A549 (cell line): Measurements from ENCODE around the gene PGF. TPM values are rescaled to one million over a fixed set of nuclear protein-coding genes. Genes with fewer than 3 reads are reported as not detected.

Source experiments
- ATAC-seq, 2 experiments: fragments of 200-7000 bp in 1 of 2; fragments of >200 bp in 1 of 2; cut with Nextera tagmentation in 1 of 2; cut with Tn5 transposase in 1 of 2; 3 replicates each; pipeline versions ENCODE4 v1.8.0 to v1.9.1; 2018 to 2020; ENCODE audit warnings: mild to moderate bottlenecking in 1 of 2, moderate library complexity in 1 of 2
- CTCF ChIA-PET: fragments of 300-600 bp; sonication (Branson Sonifier 250); formaldehyde crosslinking; extraction: SDS; loops from one replicate; lab custom pipeline; 2021; ENCODE audit warnings: antibody characterized with exemption, inconsistent platforms; lab: Yijun Ruan, JAX
- POLR2A ChIA-PET: fragments of 350-600 bp; formaldehyde crosslinking; extraction: SDS; loops from one replicate; lab custom pipeline; 2021; ENCODE audit warnings: antibody characterized with exemption, inconsistent platforms; lab: Yijun Ruan, JAX
- DNase-seq, 2 experiments: peaks; one replicate each; pipeline versions ENCODE4 v3.0.0 to v3.0.0-alpha.2; 2011 to 2016; ENCODE audit warnings: low read depth in 1 of 2, low spot score in 1 of 2
- FAIRE-seq: peaks from 2 replicates; lab custom pipeline; 2011; peaks lifted over from hg19 to GRCh38; lab: Jason Lieb, UNC
- H3K27ac ChIP-seq, 2 experiments: fragments of >200 bp; sonication (Bioruptor Twin); formaldehyde crosslinking; 3 replicates each; pipeline ENCODE4 v1.5.1; 2016 to 2017
- H3K4me1 ChIP-seq: fragments of >200 bp; sonication (Bioruptor Twin); formaldehyde crosslinking; 3 replicates; pipeline ENCODE4 v1.6.1; 2016
- H3K4me2 ChIP-seq: fragments of >200 bp; sonication (Bioruptor Twin); formaldehyde crosslinking; 3 replicates; pipeline ENCODE4 v1.6.1; 2016
- H3K4me3 ChIP-seq: fragments of >200 bp; sonication (Bioruptor Twin); formaldehyde crosslinking; 3 replicates; pipeline ENCODE4 v1.5.1; 2016
- H3K9me3 ChIP-seq: fragments of >200 bp; sonication (Bioruptor Twin); formaldehyde crosslinking; 3 replicates; pipeline ENCODE4 v1.6.1; 2016
- BHLHE40 ChIP-seq: IDR thresholded peaks from 2 replicates; pipeline ENCODE4 v1.6.1; 2012; ENCODE audit warnings: low read depth, low read length, inconsistent platforms
- CEBPB ChIP-seq, 2 experiments: fragments of >200 bp in 1 of 2; sonication (Bioruptor Twin) in 1 of 2; formaldehyde crosslinking in 1 of 2; IDR thresholded peaks; 2 replicates each; pipeline ENCODE4 v1.6.1; 2012 to 2016
- CHD2 ChIP-seq: fragments of 150-350 bp; IDR thresholded peaks from 2 replicates; pipeline ENCODE4 v1.6.1; 2014; ENCODE audit warnings: low read length; ENCODE audit not compliant: partially characterized antibody
- EHF ChIP-seq: fragments of 250-450 bp; sonication (Bioruptor Pico); IDR thresholded peaks from 2 replicates; pipeline ENCODE4 v1.5.0; 2020; ENCODE audit warnings: mild to moderate bottlenecking
- ESRRA ChIP-seq: fragments of 150-350 bp; IDR thresholded peaks from 2 replicates; pipeline ENCODE4 v1.6.1; 2014; ENCODE audit warnings: mild to moderate bottlenecking, low read length, borderline replicate concordance
- FOSB ChIP-seq: fragments of 250-450 bp; sonication (Bioruptor Pico); IDR thresholded peaks from 2 replicates; pipeline ENCODE4 v1.5.0; 2020; ENCODE audit warnings: mild to moderate bottlenecking, moderate library complexity
- FOSL2 ChIP-seq, 2 experiments: fragments of 450-650 bp in 1 of 2; fragments of >200 bp in 1 of 2; sonication (Bioruptor Twin) in 1 of 2; formaldehyde crosslinking; IDR thresholded peaks; 2 replicates each; pipeline versions ENCODE4 v1.5.0 to v1.6.1; 2016 to 2020; ENCODE audit warnings: mild to moderate bottlenecking in 1 of 2, moderate library complexity in 1 of 2
- HOXB5 ChIP-seq: fragments of 250-450 bp; sonication (Bioruptor Pico); IDR thresholded peaks from 2 replicates; pipeline ENCODE4 v1.5.0; 2020; ENCODE audit warnings: mild to moderate bottlenecking, moderate library complexity
- JUN ChIP-seq, 2 experiments: fragments of >200 bp; sonication (Bioruptor Twin); formaldehyde crosslinking; IDR thresholded peaks; 2 replicates in 1 of 2; 3 replicates in 1 of 2; pipeline ENCODE4 v1.6.1; 2016 to 2017
- JUNB ChIP-seq: fragments of >200 bp; sonication (Bioruptor Twin); formaldehyde crosslinking; IDR thresholded peaks from 2 replicates; pipeline ENCODE4 v1.6.1; 2016
- KDM1A ChIP-seq: fragments of 200-600 bp; sonication (generic); IDR thresholded peaks from 2 replicates; pipeline ENCODE4 v1.6.1; 2016; ENCODE audit warnings: low read depth, mild to moderate bottlenecking
- MAZ ChIP-seq: fragments of 150-350 bp; IDR thresholded peaks from 2 replicates; pipeline ENCODE4 v1.6.1; 2014; ENCODE audit warnings: antibody characterized with exemption, low read depth, low read length, borderline replicate concordance
- MYC ChIP-seq: IDR thresholded peaks from 2 replicates; pipeline ENCODE4 v1.6.1; 2012; ENCODE audit warnings: mild to moderate bottlenecking, inconsistent platforms, low read length, improper control_type of control experiment, borderline replicate concordance
- RNF2 ChIP-seq: fragments of 200-600 bp; sonication (generic); IDR thresholded peaks from 2 replicates; pipeline ENCODE4 v1.6.1; 2016; ENCODE audit warnings: low read depth, mild to moderate bottlenecking, antibody characterized with exemption, moderate library complexity, borderline replicate concordance
- SMC3 ChIP-seq: fragments of >200 bp; sonication (Bioruptor Twin); formaldehyde crosslinking; IDR thresholded peaks from 3 replicates; pipeline ENCODE4 v1.6.1; 2018; ENCODE audit warnings: inconsistent platforms
- SREBF2 ChIP-seq: fragments of 450-650 bp; IDR thresholded peaks from 2 replicates; pipeline ENCODE4 v1.6.1; 2014; ENCODE audit warnings: mild to moderate bottlenecking, moderate library complexity
- ZFP36 ChIP-seq: fragments of 450-650 bp; IDR thresholded peaks from 2 replicates; pipeline ENCODE4 v1.6.1; 2014; ENCODE audit warnings: borderline replicate concordance; ENCODE audit not compliant: partially characterized antibody
- ZSCAN20 ChIP-seq: fragments of 250-450 bp; sonication (Bioruptor Pico); IDR thresholded peaks from 2 replicates; pipeline ENCODE4 v1.8.0; 2022; ENCODE audit warnings: mild to moderate bottlenecking, moderate library complexity
- WGBS: methylation state at CpG from one replicate; pipeline ENCODE4 v1.1.6; 2017; ENCODE audit errors: missing lambda C conversion rate; 5-methylcytosine and 5-hydroxymethylcytosine counted together
- polyA plus RNA-seq, 4 experiments: library from polyadenylated mRNA; depleted of rRNA in 3 of 4; stranded (reverse); fragments of >200 nt; fragmentation: RNase III in 1 of 4; extraction: RNeasy Plus Mini Kit Qiagen cat#74134 plus additional on column Dnase treatment in 1 of 4; gene quantifications; 2 replicates in 3 of 4; 3 replicates in 1 of 4; pipeline ENCODE4 v1.2.3, GENCODE V29; 2011 to 2017
- TF ChIP-seq, protein P1 (sequence below): fragments of 200-600 bp; sonication (generic); IDR thresholded peaks from 2 replicates; pipeline ENCODE4 v1.6.1; 2016; ENCODE audit warnings: antibody characterized with exemption, mild to moderate bottlenecking, moderate library complexity
- TF ChIP-seq, protein P2 (sequence below): IDR thresholded peaks from 2 replicates; pipeline ENCODE4 v1.6.1; 2012
- TF ChIP-seq, protein P3 (sequence below): fragments of 250-450 bp; sonication (Bioruptor Pico); IDR thresholded peaks from 2 replicates; pipeline ENCODE4 v1.5.0; 2021; ENCODE audit warnings: mild to moderate bottlenecking, moderate library complexity, borderline replicate concordance
- TF ChIP-seq, protein P4 (sequence below): IDR thresholded peaks from 2 replicates; pipeline ENCODE4 v1.6.1; 2012

The PGF gene
- polyA plus RNA-seq, 2 of the 4 experiments (the other 2 are of a cell fraction): 0.63 to 1.1 TPM

DNA sequence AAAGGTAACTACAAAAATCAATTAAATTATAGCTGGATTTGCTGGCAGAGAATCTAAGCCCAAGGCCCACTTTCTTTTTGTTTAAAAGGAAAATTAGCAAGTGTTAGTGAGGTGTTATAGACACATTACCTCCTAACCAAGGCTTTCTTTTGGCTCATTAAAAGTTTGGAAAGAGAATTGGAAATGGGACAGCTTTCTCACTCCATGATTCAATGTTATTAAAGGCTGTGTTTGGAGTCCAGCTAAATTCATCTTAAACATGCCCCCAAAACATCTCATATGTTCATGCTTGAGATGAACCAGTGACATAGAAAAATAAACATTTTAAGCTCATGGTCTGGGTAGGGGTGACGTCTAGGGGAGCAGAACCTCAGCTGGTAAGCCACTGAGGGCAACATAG is 13.4 kb upstream of the PGF start:
- WGBS: 14% methylated on average over 1 of the region's 1 CpG
- Histone ChIP-seq H3K4me1 (peaks cover 5% of the 10 kb centered on the region; the same call in 1 of the 3 replicates), H3K4me3 (no peak overlapping the region), H3K4me2 (no peak overlapping the region), H3K9me3 (no peaks in the 10 kb centered on the region), H3K27ac (no peak overlapping the region)
- ChIA-PET POLR2A (no interaction called here), CTCF (interaction anchor here (0.6 to 2.0 kb wide), 6 partner anchors 9 to 119 kb away, joined by 3 to 10 read pairs (median 4); no protein-coding TSS in a partner anchor)
- FAIRE-seq (no peak), ATAC-seq (no peak), DNase-seq (no peak)
- TF ChIP-seq ZSCAN20 (CRISPR knock-in tag) (no peak), CEBPB (IDR thresholded peaks at IDR 0.05) (no peak), MAZ (no peak), ESRRA (no peak), MYC (no peak), RNF2 (no peak), FOSL2 (IDR thresholded peaks at IDR 0.05) (no peak), FOSL2 (CRISPR knock-in tag; IDR thresholded peaks at IDR 0.05) (no peak), SMC3 (no peak)

DNA sequence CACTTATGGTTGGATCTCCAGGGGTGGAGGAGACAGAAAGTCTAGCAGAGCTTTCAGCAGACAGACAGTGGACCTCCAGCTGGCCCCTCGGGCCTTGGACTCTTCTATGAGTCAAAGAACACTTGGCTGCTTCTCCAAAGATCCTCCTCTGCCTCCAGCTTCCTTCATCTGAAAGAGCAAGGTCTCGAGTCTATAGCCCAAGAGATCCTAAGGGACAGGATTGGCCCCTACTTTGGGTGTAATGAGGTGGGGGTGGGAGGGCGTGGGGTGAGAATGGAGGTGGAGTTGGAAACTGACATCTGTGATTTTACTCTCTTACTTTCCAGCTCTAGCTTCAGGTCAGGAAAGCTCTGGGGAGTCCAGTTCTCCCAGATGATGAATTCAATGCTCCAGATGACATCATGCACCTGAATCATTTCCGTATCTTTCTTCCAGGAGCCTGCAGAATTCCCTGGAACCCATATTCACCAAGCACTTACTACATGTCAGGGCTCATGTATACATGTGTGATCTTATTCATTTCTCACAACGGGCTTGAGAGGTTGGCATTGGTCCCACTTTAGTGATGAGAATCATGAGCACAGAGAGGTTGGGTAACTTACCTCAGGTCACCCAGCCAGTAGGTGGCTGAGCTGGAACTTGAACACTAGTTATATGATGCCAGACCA is 10.2 kb upstream of the PGF start:
- POLR2A ChIA-PET: no interaction called here
- WGBS: 56% methylated on average over 5 of the region's 5 CpGs
- TF ChIP-seq KDM1A: 0 out of 2 replicates have a peak, but pooled peaks have one; percentile 18
- no peak for TF ChIP-seq SMC3
- H3K4me1 ChIP-seq: peaks cover 5% of the 10 kb centered on the region; the same call in 1 of the 3 replicates
- no peak overlapping the region for H3K4me2 ChIP-seq
- no peaks in the 10 kb centered on the region for H3K9me3 ChIP-seq
- FAIRE-seq (no peak), ATAC-seq (no peak), DNase-seq (no peak)
- H3K27ac ChIP-seq: 0 out of 6 replicates have a peak overlapping the region, but pooled peaks of 1 of the 2 experiments have one; percentile 36
- CTCF ChIA-PET: interaction anchor here (1.0 to 2.1 kb wide), 4 partner anchors 11 to 123 kb away, joined by 3 to 14 read pairs (median 4); no protein-coding TSS in a partner anchor
- no peak overlapping the region for H3K4me3 ChIP-seq

DNA sequence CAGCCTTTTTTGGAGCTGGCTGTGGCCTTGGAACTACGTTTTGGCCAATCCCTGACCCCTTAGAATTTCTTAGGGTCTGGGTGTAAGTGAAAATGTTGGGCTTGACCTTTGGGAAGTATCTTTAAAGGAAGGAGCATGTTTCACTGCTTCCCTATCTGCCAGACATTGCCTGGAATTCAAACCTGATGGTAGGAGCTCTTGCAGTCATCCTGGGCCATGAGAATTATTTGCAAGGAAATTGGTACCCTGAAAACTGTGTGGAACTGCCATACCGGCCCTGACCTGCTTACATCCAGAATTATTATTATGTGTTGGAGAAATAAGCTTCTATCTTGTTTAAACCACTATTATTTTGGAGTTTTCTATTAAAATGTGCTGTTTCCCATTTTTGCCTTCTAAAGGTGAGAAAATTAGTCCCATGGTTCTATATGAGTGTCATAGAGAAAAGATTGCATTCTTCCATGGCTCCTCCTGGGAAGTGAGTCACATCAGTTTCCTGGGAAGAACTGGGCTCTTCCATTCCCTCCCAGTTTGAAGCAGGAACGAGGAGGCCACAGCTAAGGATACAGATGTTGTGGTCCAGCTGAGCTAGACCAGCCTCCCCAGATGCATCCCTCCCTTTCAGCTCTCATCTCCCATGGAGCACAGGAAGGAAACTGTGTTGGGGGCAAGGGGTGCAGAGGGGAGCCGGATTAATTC is 9.5 kb upstream of the PGF start:
- DNase-seq (no peak), ATAC-seq (no peak), FAIRE-seq (no peak)
- H3K4me3 ChIP-seq: no peak overlapping the region
- peaks cover 5% of the 10 kb centered on the region; the same call in 1 of the 3 replicates for H3K4me1 ChIP-seq
- no peaks in the 10 kb centered on the region for H3K9me3 ChIP-seq
- no peak overlapping the region for H3K4me2 ChIP-seq
- CTCF ChIA-PET: interaction anchor here (1.0 to 2.1 kb wide), 6 partner anchors 11 to 124 kb away, joined by 3 to 14 read pairs (median 3); no protein-coding TSS in a partner anchor
- WGBS: 42% methylated on average over 4 of the region's 4 CpGs
- POLR2A ChIA-PET: no interaction called here
- no peak for TF ChIP-seq KDM1A
- TF ChIP-seq HOXB5 (CRISPR knock-in tag): no peak
- no peak for TF ChIP-seq SREBF2
- TF ChIP-seq JUNB: no peak
- no peak for TF ChIP-seq BHLHE40
- no peak for TF ChIP-seq ZFP36
- TF ChIP-seq, protein P1, sequence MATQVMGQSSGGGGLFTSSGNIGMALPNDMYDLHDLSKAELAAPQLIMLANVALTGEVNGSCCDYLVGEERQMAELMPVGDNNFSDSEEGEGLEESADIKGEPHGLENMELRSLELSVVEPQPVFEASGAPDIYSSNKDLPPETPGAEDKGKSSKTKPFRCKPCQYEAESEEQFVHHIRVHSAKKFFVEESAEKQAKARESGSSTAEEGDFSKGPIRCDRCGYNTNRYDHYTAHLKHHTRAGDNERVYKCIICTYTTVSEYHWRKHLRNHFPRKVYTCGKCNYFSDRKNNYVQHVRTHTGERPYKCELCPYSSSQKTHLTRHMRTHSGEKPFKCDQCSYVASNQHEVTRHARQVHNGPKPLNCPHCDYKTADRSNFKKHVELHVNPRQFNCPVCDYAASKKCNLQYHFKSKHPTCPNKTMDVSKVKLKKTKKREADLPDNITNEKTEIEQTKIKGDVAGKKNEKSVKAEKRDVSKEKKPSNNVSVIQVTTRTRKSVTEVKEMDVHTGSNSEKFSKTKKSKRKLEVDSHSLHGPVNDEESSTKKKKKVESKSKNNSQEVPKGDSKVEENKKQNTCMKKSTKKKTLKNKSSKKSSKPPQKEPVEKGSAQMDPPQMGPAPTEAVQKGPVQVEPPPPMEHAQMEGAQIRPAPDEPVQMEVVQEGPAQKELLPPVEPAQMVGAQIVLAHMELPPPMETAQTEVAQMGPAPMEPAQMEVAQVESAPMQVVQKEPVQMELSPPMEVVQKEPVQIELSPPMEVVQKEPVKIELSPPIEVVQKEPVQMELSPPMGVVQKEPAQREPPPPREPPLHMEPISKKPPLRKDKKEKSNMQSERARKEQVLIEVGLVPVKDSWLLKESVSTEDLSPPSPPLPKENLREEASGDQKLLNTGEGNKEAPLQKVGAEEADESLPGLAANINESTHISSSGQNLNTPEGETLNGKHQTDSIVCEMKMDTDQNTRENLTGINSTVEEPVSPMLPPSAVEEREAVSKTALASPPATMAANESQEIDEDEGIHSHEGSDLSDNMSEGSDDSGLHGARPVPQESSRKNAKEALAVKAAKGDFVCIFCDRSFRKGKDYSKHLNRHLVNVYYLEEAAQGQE: no peak
- TF ChIP-seq, protein P2, sequence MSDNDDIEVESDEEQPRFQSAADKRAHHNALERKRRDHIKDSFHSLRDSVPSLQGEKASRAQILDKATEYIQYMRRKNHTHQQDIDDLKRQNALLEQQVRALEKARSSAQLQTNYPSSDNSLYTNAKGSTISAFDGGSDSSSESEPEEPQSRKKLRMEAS: no peak
- no peak for TF ChIP-seq JUN (IDR thresholded peaks at IDR 0.05)
- TF ChIP-seq EHF (CRISPR knock-in tag): no peak
- TF ChIP-seq, protein P3, sequence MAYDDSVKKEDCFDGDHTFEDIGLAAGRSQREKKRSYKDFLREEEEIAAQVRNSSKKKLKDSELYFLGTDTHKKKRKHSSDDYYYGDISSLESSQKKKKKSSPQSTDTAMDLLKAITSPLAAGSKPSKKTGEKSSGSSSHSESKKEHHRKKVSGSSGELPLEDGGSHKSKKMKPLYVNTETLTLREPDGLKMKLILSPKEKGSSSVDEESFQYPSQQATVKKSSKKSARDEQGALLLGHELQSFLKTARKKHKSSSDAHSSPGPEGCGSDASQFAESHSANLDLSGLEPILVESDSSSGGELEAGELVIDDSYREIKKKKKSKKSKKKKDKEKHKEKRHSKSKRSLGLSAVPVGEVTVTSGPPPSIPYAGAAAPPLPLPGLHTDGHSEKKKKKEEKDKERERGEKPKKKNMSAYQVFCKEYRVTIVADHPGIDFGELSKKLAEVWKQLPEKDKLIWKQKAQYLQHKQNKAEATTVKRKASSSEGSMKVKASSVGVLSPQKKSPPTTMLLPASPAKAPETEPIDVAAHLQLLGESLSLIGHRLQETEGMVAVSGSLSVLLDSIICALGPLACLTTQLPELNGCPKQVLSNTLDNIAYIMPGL (CRISPR knock-in tag): no peak
- no peak for TF ChIP-seq FOSB (CRISPR knock-in tag)
- TF ChIP-seq, protein P4, sequence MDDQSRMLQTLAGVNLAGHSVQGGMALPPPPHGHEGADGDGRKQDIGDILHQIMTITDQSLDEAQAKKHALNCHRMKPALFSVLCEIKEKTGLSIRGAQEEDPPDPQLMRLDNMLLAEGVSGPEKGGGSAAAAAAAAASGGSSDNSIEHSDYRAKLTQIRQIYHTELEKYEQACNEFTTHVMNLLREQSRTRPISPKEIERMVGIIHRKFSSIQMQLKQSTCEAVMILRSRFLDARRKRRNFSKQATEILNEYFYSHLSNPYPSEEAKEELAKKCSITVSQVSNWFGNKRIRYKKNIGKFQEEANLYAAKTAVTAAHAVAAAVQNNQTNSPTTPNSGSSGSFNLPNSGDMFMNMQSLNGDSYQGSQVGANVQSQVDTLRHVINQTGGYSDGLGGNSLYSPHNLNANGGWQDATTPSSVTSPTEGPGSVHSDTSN: no peak
- no peak for TF ChIP-seq CHD2
- 0 out of 6 replicates have a peak overlapping the region, but pooled peaks of 1 of the 2 experiments have one; percentile 36 for H3K27ac ChIP-seq
